AG04450 (cell line): Measurements from ENCODE around the gene CLEC19A. TPM values are rescaled to one million over a fixed set of nuclear protein-coding genes. Genes with fewer than 3 reads are reported as not detected.

Experiments
- CTCF ChIA-PET: fragments of 300-600, 350-600 bp; formaldehyde crosslinking; extraction: SDS; loops from one replicate; lab custom pipeline; 2022; ENCODE audit warnings: antibody characterized with exemption, inconsistent platforms; lab: Charles Lee
- POLR2A ChIA-PET: fragments of 350-600 bp; formaldehyde crosslinking; extraction: SDS; loops from one replicate; lab custom pipeline; 2021; ENCODE audit warnings: antibody characterized with exemption, inconsistent platforms; lab: Yijun Ruan, JAX
- DNase-seq: peaks from one replicate; pipeline ENCODE4 v3.0.0-alpha.2; 2011; ENCODE audit warnings: low read depth, low spot score
- H3K27ac ChIP-seq: one replicate; pipeline ENCODE4 v1.5.1; 2012; ENCODE audit warnings: low read depth, low read length, control low read depth
- H3K27me3 ChIP-seq: one replicate; pipeline ENCODE4 v1.6.0; 2012; ENCODE audit warnings: low read length; ENCODE audit not compliant: control insufficient read depth, insufficient read depth
- H3K4me3 ChIP-seq: 2 replicates; pipeline ENCODE4 v1.5.1; 2011; ENCODE audit warnings: mild to moderate bottlenecking, low read depth, low read length, control low read depth
- H3K9me3 ChIP-seq: 2 replicates; pipeline ENCODE4 v1.5.1; 2012; ENCODE audit warnings: low read length; ENCODE audit not compliant: control insufficient read depth, insufficient read depth
- polyA minus RNA-seq: library from RNA; depleted of rRNA, polyadenylated mRNA; stranded (reverse); fragments of >200 nt; gene quantifications from 2 replicates; pipeline ENCODE4 v1.2.3, GENCODE V29; 2011; rRNA and poly(A)+ RNA removed
- polyA plus RNA-seq: library from polyadenylated mRNA; depleted of rRNA; stranded (reverse); fragments of >200 nt; gene quantifications from 2 replicates; pipeline ENCODE4 v1.2.3, GENCODE V29; 2011; rRNA removed
- TF ChIP-seq, protein P1 (sequence below): IDR thresholded peaks from 2 replicates; pipeline ENCODE4 v1.5.1; 2011; ENCODE audit warnings: low read depth, low read length, control low read depth, inconsistent platforms

Gene CLEC19A
- polyA plus RNA-seq (not detected in 2 replicates), polyA minus RNA-seq (not detected in 2 replicates)

DNA sequence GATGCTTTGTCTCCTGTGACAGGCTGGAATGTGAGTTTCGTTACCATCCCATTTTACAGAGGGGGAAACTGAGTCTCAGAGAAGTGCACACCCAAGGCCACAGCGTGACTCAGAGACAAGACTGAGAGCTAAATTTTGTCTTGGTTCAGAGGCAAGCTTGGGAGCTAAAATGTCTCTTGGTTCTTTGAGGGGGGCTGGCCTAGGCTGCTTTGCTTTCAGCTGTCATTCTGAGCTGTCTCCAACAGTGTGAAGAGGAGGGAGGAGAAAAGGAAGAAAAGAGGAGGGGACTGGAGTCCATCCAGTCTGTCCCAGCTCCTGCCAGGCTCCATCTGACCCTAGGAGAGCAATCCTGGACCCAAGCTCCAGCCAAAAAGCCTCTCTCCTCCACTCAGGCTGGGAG is at the start of gene CLEC19A:
TSS of gene CLEC19A (plus strand) at position 301 of the 400 bp plus-strand sequence. CDS start 121 bp downstream, outside the sequence.
- CTCF ChIA-PET: no interaction called here
- Histone ChIP-seq H3K4me3 (no peak within 1 kb of the TSS), H3K27me3 (no peaks in the 10 kb centered on the region), H3K9me3 (no peaks in the 10 kb centered on the region), H3K27ac (no peak within 1 kb of the TSS)
- POLR2A ChIA-PET: no interaction called here
- no peak for DNase-seq
- TF ChIP-seq, protein P1, sequence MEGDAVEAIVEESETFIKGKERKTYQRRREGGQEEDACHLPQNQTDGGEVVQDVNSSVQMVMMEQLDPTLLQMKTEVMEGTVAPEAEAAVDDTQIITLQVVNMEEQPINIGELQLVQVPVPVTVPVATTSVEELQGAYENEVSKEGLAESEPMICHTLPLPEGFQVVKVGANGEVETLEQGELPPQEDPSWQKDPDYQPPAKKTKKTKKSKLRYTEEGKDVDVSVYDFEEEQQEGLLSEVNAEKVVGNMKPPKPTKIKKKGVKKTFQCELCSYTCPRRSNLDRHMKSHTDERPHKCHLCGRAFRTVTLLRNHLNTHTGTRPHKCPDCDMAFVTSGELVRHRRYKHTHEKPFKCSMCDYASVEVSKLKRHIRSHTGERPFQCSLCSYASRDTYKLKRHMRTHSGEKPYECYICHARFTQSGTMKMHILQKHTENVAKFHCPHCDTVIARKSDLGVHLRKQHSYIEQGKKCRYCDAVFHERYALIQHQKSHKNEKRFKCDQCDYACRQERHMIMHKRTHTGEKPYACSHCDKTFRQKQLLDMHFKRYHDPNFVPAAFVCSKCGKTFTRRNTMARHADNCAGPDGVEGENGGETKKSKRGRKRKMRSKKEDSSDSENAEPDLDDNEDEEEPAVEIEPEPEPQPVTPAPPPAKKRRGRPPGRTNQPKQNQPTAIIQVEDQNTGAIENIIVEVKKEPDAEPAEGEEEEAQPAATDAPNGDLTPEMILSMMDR: no peak

DNA sequence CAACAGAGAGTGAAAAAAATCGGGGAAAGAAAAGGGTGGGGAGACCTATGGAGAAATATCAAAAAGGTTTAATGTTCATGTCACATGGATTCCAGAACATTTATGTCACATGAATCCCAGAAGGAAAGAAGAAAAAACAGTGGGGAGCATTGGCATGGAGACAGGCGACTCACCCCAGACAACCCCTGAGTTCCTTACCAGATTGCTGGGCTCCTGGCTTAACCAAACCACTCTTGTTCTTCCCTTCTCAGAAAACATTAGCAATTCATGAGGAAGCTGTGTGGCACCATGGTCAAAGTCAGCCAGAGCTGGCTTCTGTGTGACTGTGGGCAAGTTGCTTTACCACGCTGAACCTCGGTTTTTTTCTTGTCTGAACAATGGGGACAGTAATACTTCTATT is 49.6 kb upstream of the CLEC19A start:
- DNase-seq: no peak
- H3K27me3 ChIP-seq: no peaks in the 10 kb centered on the region
- H3K4me3 ChIP-seq: no peak overlapping the region
- no peak overlapping the region for H3K27ac ChIP-seq
- TF ChIP-seq, protein P1: no peak
- POLR2A ChIA-PET: no interaction called here
- CTCF ChIA-PET: no interaction called here
- peaks cover 13% of the 10 kb centered on the region for H3K9me3 ChIP-seq

GRCh38 chr16:19236561-19237209 is 48.8 kb upstream of the CLEC19A start:
- no peak for DNase-seq
- TF ChIP-seq, protein P1: no peak
- ChIA-PET CTCF (no interaction called here), POLR2A (no interaction called here)
- Histone ChIP-seq H3K9me3 (peaks cover 20% of the 10 kb centered on the region), H3K27ac (no peak overlapping the region), H3K27me3 (no peaks in the 10 kb centered on the region), H3K4me3 (no peak overlapping the region)

DNA sequence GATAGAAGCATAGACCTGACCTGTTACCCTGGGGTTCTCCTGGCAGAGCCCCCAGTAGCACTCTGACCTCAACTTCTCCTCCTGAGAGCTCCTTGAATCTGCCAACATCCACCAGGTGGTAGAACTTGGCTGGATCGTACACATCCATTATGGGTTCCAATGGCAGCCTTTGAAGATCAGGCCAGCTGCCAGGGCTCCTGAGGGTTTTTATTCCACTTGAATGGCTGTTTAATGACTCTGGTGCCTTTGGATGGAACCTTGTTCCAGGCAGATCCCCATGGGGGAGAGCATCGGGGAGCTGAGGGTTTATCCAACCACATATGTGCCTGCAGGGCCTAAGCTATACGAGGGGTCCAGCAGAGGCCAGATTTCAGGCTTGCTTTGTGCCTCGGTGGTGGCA is 47.1 kb upstream of the CLEC19A start:
- TF ChIP-seq, protein P1: no peak
- H3K27ac ChIP-seq: no peak overlapping the region
- H3K4me3 ChIP-seq: no peak overlapping the region
- ChIA-PET POLR2A (no interaction called here), CTCF (no interaction called here)
- no peak for DNase-seq
- H3K9me3 ChIP-seq: peaks cover 22% of the 10 kb centered on the region
- H3K27me3 ChIP-seq: no peaks in the 10 kb centered on the region

DNA sequence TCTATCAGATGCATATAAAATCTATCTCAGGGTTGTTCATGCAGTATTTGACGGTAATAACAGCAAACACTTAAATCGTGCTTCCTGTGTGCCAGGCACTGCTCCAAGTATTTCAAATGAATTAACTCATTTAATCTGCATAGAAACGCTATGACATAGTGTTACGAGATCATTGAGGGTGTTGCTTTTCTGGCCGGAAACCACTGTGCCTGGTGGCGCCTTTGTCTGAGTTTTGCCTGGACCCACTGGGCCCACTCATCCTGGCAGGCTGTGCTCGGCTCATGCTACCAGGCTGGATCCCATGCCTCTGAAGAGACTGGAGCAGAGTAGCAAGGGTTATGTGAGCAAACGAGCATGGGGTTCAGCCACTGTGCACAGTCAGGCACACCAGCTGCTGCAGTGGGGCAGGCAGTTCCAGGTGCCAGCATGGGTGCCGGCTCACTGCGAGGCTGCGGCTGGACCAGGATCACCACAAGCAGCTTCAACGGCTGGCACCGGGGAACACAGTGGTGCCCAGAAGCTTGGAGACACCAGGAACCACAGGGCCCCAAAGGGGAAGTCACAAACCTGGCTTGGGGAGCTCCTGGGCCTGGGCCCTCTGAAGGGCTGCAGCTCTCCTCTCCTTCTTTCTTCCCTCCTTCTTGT is 45.9 kb upstream of the CLEC19A start:
- POLR2A ChIA-PET: no interaction called here
- DNase-seq: no peak
- TF ChIP-seq, protein P1: no peak
- H3K4me3 ChIP-seq: no peak overlapping the region
- H3K27me3 ChIP-seq: no peaks in the 10 kb centered on the region
- H3K27ac ChIP-seq: no peak overlapping the region
- CTCF ChIA-PET: no interaction called here
- H3K9me3 ChIP-seq: peaks cover 22% of the 10 kb centered on the region
